Psoas muscle (tissue), 8 donors: ENCODE results near the gene FNIP1. TPM values are rescaled to one million over a fixed set of nuclear protein-coding genes. Genes with fewer than 3 reads are reported as not detected.
"Not testable (repeated sequence)": the region's sequence is repeated elsewhere in the genome, so short reads cannot be mapped to it uniquely, and the experiment has no call there.

Experiments used
- ATAC-seq, 4 donors: fragments of 200-7000 bp; cut with Tn5 transposase; one replicate each; pipeline ENCODE4 v1.9.1; 2020; ENCODE audit warnings: moderate library complexity in 3 of 4, mild to moderate bottlenecking in 2 of 4
- DNase-seq, 2 donors: peaks; one replicate each; pipeline ENCODE4 v3.0.0-alpha.2; 2020
- H3K27ac ChIP-seq: fragments of 200-600 bp; one replicate; pipeline ENCODE4 v1.8.0; 2022
- H3K27me3 ChIP-seq, 3 donors: fragments of 200-600 bp in 1 of 3; one replicate each; pipeline versions ENCODE4 v1.6.1 to v1.8.0; 2013 to 2022; ENCODE audit warnings: low read length in 2 of 3, mild to moderate bottlenecking in 2 of 3, moderate library complexity in 1 of 3; ENCODE audit not compliant: insufficient read depth in 3 of 3
- H3K36me3 ChIP-seq, 2 donors: fragments of 200-600 bp in 1 of 2; one replicate each; pipeline versions ENCODE4 v1.6.1 to v1.8.0; 2013 to 2022; ENCODE audit warnings: low read depth in 1 of 2, mild to moderate bottlenecking in 1 of 2, moderate library complexity in 1 of 2; ENCODE audit not compliant: insufficient read depth in 1 of 2
- H3K4me1 ChIP-seq: fragments of 200-600 bp; one replicate; pipeline ENCODE4 v1.8.0; 2022
- H3K4me3 ChIP-seq: fragments of 200-600 bp; one replicate; pipeline ENCODE4 v1.8.0; 2022; ENCODE audit warnings: mild to moderate bottlenecking
- H3K9me3 ChIP-seq: fragments of 200-600 bp; one replicate; pipeline ENCODE4 v1.8.0; 2022
- WGBS, 3 donors: extraction: QIAGEN DNeasy Blood & Tissue Kit; methylation state at CpG; one replicate each; pipeline versions ENCODE4 v1.1.6 to v1.1.7; 2013; 5-methylcytosine and 5-hydroxymethylcytosine counted together
- intact Hi-C, 2 donors: fragments of 100-400 bp; cut with DNase I; formaldehyde crosslinking; loops; one replicate each; pipeline versions ENCODE4 v1.11.0 to v1.14.2; 2022
- polyA plus RNA-seq, 3 donors: library from polyadenylated mRNA; stranded (reverse); fragments of 200-250 nt; gene quantifications; one replicate each; pipeline ENCODE4 v1.2.3, GENCODE V29; 2013
- total RNA-seq, 4 donors: library from RNA; stranded (reverse); fragmentation: NEBNext Ultra II Directional in 2 of 4; extraction: Animal tissue kit (Norgen Biotek cat#: 25700) in 2 of 4; gene quantifications; one replicate each; pipeline versions ENCODE4 v1.2.1 to v1.2.4, GENCODE V29; 2021 to 2023
- TF ChIP-seq, protein P1 (sequence below): fragments of 200-600 bp; IDR thresholded peaks from one replicate; pipeline ENCODE4 v1.8.0; 2022; ENCODE audit warnings: antibody characterized with exemption
- donor health status: healthy with polysubstance abuse.
- donor health status: DM: no; HTN: no; CAD: no; lungs with moderate emphysema.
- donor health status: Bipolar disorder and iron deficiency.
- donor health status: healthy.
- donor health status: DM: yes; HTN: yes; CAD: no.
- donor health status: DM: no; HTN: no; CAD: no.
- donor health status: DM: no; HTN: no; CAD: no.
- donor health status: DM: yes; HTN: yes; CAD: no.

FNIP1 gene
- total and polyA plus RNA-seq, 7 donors: 6.4 to 45.2 (median 25.0) TPM

DNA sequence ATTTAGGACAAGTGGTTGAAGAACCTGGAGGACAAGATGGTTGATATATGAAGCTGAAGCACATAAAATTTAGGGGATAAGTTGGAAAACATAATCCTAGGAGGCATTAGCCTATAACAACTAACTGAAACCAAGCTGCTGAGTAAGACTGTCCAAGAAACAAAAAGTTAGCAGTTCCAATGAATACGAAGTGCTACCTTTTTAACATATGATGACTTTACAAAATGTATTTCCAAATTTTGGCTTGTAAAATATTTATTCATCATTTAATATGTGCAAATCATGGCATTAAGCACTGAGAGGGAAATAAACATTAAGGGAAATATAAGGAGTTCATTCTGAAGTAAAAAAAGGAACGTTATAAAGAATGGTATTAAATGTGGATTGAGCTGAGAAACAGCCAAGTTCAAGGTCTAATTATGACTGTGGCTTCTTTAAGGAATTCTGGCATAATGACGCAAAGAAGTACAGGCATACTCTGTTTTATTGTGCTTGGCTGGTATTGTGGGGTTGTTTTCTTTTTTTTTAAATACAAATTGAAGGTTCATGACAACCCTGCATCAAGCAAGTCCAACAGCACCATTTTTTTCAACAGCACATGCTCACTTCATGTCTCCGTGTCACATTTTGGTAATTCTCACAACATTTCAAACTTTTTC, 169.5 kb downstream of the FNIP1 start:
- 76 to 87% (median 76%) methylated on average over 4 of the region's 4 CpGs for WGBS, 3 donors
- Histone ChIP-seq H3K4me3 (no peak overlapping the region), H3K4me1 (peaks cover 28% of the 10 kb centered on the region), H3K36me3 (no peaks in the 10 kb centered on the region), H3K9me3 (no peaks in the 10 kb centered on the region), H3K27me3 (no peaks in the 10 kb centered on the region), H3K27ac (no peak overlapping the region)
- TF ChIP-seq, protein P1, sequence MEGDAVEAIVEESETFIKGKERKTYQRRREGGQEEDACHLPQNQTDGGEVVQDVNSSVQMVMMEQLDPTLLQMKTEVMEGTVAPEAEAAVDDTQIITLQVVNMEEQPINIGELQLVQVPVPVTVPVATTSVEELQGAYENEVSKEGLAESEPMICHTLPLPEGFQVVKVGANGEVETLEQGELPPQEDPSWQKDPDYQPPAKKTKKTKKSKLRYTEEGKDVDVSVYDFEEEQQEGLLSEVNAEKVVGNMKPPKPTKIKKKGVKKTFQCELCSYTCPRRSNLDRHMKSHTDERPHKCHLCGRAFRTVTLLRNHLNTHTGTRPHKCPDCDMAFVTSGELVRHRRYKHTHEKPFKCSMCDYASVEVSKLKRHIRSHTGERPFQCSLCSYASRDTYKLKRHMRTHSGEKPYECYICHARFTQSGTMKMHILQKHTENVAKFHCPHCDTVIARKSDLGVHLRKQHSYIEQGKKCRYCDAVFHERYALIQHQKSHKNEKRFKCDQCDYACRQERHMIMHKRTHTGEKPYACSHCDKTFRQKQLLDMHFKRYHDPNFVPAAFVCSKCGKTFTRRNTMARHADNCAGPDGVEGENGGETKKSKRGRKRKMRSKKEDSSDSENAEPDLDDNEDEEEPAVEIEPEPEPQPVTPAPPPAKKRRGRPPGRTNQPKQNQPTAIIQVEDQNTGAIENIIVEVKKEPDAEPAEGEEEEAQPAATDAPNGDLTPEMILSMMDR: no peak
- DNase-seq (no peak), ATAC-seq (no peak)
- intact Hi-C loops: no loop called here

DNA sequence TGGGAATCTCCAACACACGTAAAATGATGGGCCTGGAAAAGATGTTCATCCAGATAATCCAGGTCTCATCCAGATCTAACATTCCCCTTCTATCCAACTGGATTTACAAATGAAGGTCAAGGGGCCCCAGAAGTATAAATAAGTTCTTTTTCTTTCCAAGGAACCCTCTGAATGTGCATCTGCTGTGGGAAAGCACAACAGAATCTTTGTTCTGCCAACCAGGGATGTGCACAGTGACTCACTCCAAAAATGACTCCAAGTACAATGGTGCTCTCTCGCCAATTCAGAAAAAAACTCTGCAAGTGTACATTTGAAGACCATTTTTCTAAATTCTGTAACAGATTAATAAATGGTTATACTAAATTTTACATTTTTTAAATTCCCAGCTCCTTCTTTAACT, 174.2 kb downstream of the FNIP1 start:
- TF ChIP-seq, protein P1: no peak
- Histone ChIP-seq H3K9me3 (no peaks in the 10 kb centered on the region), H3K27ac (no peak overlapping the region), H3K36me3 (no peaks in the 10 kb centered on the region), H3K27me3 (no peaks in the 10 kb centered on the region), H3K4me3 (no peak overlapping the region), H3K4me1 (peaks cover 27% of the 10 kb centered on the region)
- 64 to 85% (median 74%) methylated on average over 2 of the region's 2 CpGs for WGBS, 3 donors
- no peak for DNase-seq
- intact Hi-C loops: no loop called here
- ATAC-seq: peak in 2 of 4 donors; percentile 49 to 72

DNA sequence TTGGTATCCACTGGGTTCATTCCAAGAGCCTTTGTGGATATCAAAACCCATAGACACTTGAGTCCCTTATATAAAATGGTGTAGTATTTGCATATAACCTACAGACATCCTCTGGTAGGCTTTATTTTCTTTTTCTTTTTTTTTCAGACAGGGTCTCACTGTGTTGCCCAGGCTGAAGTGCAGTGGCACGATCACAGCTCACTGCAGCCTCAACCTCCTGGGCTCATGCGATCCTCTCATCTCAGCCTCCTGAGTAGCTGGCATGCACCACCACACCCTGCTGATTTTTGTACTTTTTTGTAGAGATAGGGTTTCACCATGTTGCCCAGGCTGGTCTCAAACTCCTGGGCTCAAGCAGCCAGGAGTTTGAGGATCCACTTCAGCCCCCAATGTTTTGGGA, 175.7 kb downstream of the FNIP1 start:
- 99 to 100% (median 100%) methylated on average over 2 of the region's 2 CpGs for WGBS, 3 donors
- H3K27ac ChIP-seq, ATAC-seq, H3K9me3 ChIP-seq, DNase-seq, H3K27me3 ChIP-seq, intact Hi-C loops, H3K36me3 ChIP-seq, H3K4me3 ChIP-seq: not testable (repeated sequence)
- H3K4me1 ChIP-seq: peaks cover 22% of the 10 kb centered on the region

DNA sequence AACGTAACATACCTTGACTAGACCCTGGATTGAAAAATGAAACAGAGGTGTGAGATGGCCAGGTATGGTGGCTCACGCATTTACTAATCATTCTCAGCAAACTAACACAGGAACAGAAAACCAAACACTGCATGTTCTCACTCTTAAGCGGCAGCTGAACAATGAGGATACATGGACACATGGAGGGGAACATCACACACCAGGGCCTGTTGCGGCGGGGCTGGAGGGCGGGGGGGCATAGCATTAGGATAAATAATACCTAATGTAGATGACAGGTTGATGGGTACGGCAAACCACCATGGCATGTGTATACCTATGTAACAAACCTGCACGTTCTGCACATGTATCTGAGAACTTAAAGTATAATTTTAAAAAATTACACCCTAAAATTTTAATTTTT, 177.7 kb downstream of the FNIP1 start:
- DNase-seq (no peak), ATAC-seq (no peak)
- WGBS, 3 donors: 83 to 91% (median 88%) methylated on average over 8 of the region's 8 CpGs
- no peak overlapping the region for H3K27ac ChIP-seq
- no peaks in the 10 kb centered on the region for H3K9me3 ChIP-seq
- H3K4me1 ChIP-seq: peaks cover 22% of the 10 kb centered on the region
- intact Hi-C loops: no loop called here
- TF ChIP-seq, protein P1: no peak
- no peaks in the 10 kb centered on the region for H3K36me3 ChIP-seq
- no peak overlapping the region for H3K4me3 ChIP-seq
- no peaks in the 10 kb centered on the region for H3K27me3 ChIP-seq

DNA sequence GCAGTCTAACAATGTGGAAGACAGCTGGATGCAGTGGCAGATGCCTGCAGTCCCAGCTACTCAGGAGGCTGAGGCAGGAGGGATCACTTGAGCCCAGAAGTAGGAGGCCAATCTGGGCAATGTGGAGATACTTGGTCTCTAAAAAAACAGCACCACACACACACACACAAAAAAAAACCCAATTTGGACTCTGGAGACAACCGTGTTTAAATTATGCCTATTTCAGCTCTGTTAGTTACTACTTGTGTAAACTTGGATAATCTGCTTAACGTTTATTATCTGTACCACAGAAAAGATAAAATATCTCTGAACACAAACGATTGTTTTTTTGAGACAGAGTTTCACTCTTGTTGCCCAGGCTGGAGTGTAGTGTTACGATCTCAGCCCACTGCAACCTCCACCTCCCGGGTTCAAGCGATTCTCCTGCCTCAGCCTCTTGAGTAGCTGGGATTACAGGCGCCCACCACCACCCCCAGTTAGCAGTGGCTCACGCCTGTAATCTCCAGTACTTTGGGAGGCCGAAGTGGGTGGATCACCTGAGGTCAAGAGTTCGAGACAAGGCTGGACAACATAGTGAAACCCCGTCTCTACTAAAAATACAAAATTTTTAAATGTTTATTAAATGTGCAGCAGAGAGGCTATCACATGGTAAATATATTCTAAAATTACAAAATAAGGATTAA, 179.5 kb downstream of the FNIP1 start:
- DNase-seq (no peak), ATAC-seq (no peak)
- no peak overlapping the region for H3K27ac ChIP-seq
- no peaks in the 10 kb centered on the region for H3K36me3 ChIP-seq
- H3K9me3 ChIP-seq: no peaks in the 10 kb centered on the region
- no peaks in the 10 kb centered on the region for H3K27me3 ChIP-seq
- TF ChIP-seq, protein P1: no peak
- no peak overlapping the region for H3K4me3 ChIP-seq
- WGBS, 3 donors: 89 to 91% (median 90%) methylated on average over 11 of the region's 11 CpGs
- intact Hi-C loops: no loop called here
- H3K4me1 ChIP-seq: peaks cover 16% of the 10 kb centered on the region
